ENCODE data around the gene TRPM2.

The TRPM2 gene

DNA sequence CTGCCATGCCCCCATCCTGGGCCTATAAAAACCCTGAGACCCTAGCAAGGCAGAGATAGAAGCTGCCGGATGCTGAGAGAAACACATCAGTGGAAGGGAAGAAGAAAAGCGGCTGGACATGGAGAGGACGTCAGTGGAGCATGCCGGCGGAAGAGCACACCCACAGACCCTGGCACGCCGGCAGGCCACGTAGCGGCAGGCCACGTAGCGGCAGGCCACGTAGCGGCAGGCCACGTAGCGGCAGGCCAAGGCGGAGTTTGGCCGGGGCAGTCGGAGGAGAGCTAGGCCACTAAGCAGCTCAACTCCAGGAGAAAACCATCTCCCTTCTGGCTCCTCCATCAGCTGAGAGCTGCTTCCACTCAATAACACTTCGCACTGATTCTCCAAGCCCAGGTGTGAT is 137.0 kb downstream of the TRPM2 start:
- no peak overlapping the region for H3K27ac ChIP-seq (ENCODE audit: low read length)
- no peaks in the 10 kb centered on the region for H3K79me2 ChIP-seq (ENCODE audit: insufficient read depth, low read length)
- H3K4me2 ChIP-seq (ENCODE audit: insufficient read depth, low read length) = no peak overlapping the region
- no peak for ATAC-seq (ENCODE audit: insufficient read depth, low read depth)
- no peak for DNase-seq
- H3K9ac ChIP-seq (ENCODE audit: low read depth, low read length) = no peak overlapping the region
- H3K36me3 ChIP-seq (ENCODE audit: insufficient read depth, low read length) = no peaks in the 10 kb centered on the region
- H3K9me3 ChIP-seq (ENCODE audit: insufficient read depth, low read length, severe bottlenecking) = peaks cover 2% of the 10 kb centered on the region
- no peak overlapping the region for H2AFZ ChIP-seq (ENCODE audit: low read depth, low read length)
- no peaks in the 10 kb centered on the region for H3K27me3 ChIP-seq (ENCODE audit: insufficient read depth, low read length, poor library complexity)
- H3K4me3 ChIP-seq (ENCODE audit: low read depth in 1 of 2, low read length in 2 of 2) = no peak overlapping the region
- TF ChIP-seq EZH2 (IDR thresholded peaks at IDR 0.05; ENCODE audit: borderline replicate concordance, low read depth, low read length, severe bottlenecking) = no peak
- TF ChIP-seq, protein P1, sequence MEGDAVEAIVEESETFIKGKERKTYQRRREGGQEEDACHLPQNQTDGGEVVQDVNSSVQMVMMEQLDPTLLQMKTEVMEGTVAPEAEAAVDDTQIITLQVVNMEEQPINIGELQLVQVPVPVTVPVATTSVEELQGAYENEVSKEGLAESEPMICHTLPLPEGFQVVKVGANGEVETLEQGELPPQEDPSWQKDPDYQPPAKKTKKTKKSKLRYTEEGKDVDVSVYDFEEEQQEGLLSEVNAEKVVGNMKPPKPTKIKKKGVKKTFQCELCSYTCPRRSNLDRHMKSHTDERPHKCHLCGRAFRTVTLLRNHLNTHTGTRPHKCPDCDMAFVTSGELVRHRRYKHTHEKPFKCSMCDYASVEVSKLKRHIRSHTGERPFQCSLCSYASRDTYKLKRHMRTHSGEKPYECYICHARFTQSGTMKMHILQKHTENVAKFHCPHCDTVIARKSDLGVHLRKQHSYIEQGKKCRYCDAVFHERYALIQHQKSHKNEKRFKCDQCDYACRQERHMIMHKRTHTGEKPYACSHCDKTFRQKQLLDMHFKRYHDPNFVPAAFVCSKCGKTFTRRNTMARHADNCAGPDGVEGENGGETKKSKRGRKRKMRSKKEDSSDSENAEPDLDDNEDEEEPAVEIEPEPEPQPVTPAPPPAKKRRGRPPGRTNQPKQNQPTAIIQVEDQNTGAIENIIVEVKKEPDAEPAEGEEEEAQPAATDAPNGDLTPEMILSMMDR (IDR thresholded peaks at IDR 0.05; ENCODE audit: borderline replicate concordance, extremely low read depth, low read length, poor library complexity, severe bottlenecking) = no peak
- no peaks in the 10 kb centered on the region for H4K20me1 ChIP-seq (ENCODE audit: insufficient read depth, low read length)
- no peaks in the 10 kb centered on the region for H3K4me1 ChIP-seq (ENCODE audit: insufficient read depth, low read length)

DNA sequence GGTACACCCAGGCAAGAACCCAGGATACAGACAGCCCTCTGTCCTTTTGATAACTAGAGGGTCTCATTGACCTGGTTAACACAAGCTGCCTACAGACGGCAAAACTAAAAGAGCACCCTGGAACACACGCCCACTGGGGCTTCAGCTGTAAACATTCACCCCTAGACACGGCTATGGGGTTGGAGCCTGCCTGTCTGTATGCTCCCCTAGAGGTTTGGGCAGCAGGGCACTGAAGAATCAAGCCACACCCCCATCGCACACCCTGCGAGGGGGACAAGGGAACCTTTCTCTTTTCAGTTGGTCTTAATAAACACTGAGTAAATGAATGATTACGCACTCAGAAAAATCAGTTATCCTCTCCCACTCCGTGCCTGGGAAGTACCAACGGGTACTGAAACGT is 137.4 kb downstream of the TRPM2 start:
- H3K36me3 ChIP-seq (ENCODE audit: insufficient read depth, low read length) = no peaks in the 10 kb centered on the region
- TF ChIP-seq, protein P1 (IDR thresholded peaks at IDR 0.05; ENCODE audit: borderline replicate concordance, extremely low read depth, low read length, poor library complexity, severe bottlenecking) = no peak
- no peak for TF ChIP-seq EZH2 (IDR thresholded peaks at IDR 0.05; ENCODE audit: borderline replicate concordance, low read depth, low read length, severe bottlenecking)
- H3K4me3 ChIP-seq (ENCODE audit: low read depth in 1 of 2, low read length in 2 of 2) = no peak overlapping the region
- H3K9me3 ChIP-seq (ENCODE audit: insufficient read depth, low read length, severe bottlenecking) = peaks cover 2% of the 10 kb centered on the region
- no peaks in the 10 kb centered on the region for H3K4me1 ChIP-seq (ENCODE audit: insufficient read depth, low read length)
- no peak overlapping the region for H3K4me2 ChIP-seq (ENCODE audit: insufficient read depth, low read length)
- ATAC-seq (ENCODE audit: insufficient read depth, low read depth) = no peak
- H3K27me3 ChIP-seq (ENCODE audit: insufficient read depth, low read length, poor library complexity) = no peaks in the 10 kb centered on the region
- no peaks in the 10 kb centered on the region for H4K20me1 ChIP-seq (ENCODE audit: insufficient read depth, low read length)
- no peak for DNase-seq
- no peak overlapping the region for H2AFZ ChIP-seq (ENCODE audit: low read depth, low read length)
- no peak overlapping the region for H3K9ac ChIP-seq (ENCODE audit: low read depth, low read length)
- H3K27ac ChIP-seq (ENCODE audit: low read length) = no peak overlapping the region
- no peaks in the 10 kb centered on the region for H3K79me2 ChIP-seq (ENCODE audit: insufficient read depth, low read length)

Measured in DND-41 (cell line).